Esophagus squamous epithelium (tissue), 5 donors: ENCODE results near the gene PSMB10. TPM values are rescaled to one million over a fixed set of nuclear protein-coding genes. Genes with fewer than 3 reads are reported as not detected.
"Not testable (repeated sequence)": the region's sequence is repeated elsewhere in the genome, so short reads cannot be mapped to it uniquely, and the experiment has no call there.

Source experiments
- DNase-seq: peaks from one replicate; lab custom pipeline; 2025; lab: John Stamatoyannopoulos, UW
- H3K27ac ChIP-seq, 4 donors: fragments of 200-600 bp; sonication (generic); one replicate each; pipeline ENCODE4 v1.5.1; 2016 to 2019; ENCODE audit warnings: mild to moderate bottlenecking in 1 of 4
- H3K27me3 ChIP-seq, 4 donors: fragments of 200-600 bp; sonication (generic); 1 replicate in 3 of 4; 2 replicates in 1 of 4; pipeline versions ENCODE4 v1.5.1 to v1.6.0; 2017 to 2021; ENCODE audit warnings: antibody characterized with exemption in 1 of 4
- H3K36me3 ChIP-seq, 3 donors: fragments of 200-600 bp; sonication (generic); one replicate each; pipeline ENCODE4 v1.5.1; 2016 to 2019
- H3K4me1 ChIP-seq, 3 donors: fragments of 200-600 bp; sonication (generic); one replicate each; pipeline ENCODE4 v1.5.1; 2017 to 2019
- H3K4me3 ChIP-seq, 4 donors: fragments of 200-600 bp; sonication (generic); 1 replicate in 3 of 4; 2 replicates in 1 of 4; pipeline ENCODE4 v1.5.1; 2016 to 2019; ENCODE audit warnings: mild to moderate bottlenecking in 2 of 4, moderate library complexity in 1 of 4
- H3K9me3 ChIP-seq, 3 donors: fragments of 200-600 bp; sonication (generic); one replicate each; pipeline ENCODE4 v1.5.1; 2016 to 2019
- POLR2A ChIP-seq, 4 donors: fragments of 450-650 bp; IDR thresholded peaks; one replicate each; pipeline ENCODE4 v1.6.1; 2017; ENCODE audit warnings: antibody characterized with exemption in 4 of 4, mild to moderate bottlenecking in 4 of 4, moderate library complexity in 3 of 4
- WGBS, 2 donors: methylation state at CpG; one replicate each; pipeline ENCODE4 v1.1.5; 2018; 5-methylcytosine and 5-hydroxymethylcytosine counted together
- intact Hi-C: fragments of 100-400 bp; cut with DNase I; formaldehyde crosslinking; loops from one replicate; pipeline ENCODE4 v1.15.0; 2022
- total RNA-seq, 4 donors: library from RNA; depleted of rRNA; stranded (reverse); fragments of >200 nt; gene quantifications; one replicate each; pipeline ENCODE4 v1.1.0, GENCODE V29; 2016
- TF ChIP-seq, protein P1 (sequence below), 6 experiments: fragments of 450-650 bp in 4 of 6; fragments of 200-600 bp in 2 of 6; sonication (generic) in 2 of 6; IDR thresholded peaks; one replicate each; pipeline ENCODE4 v1.5.1; 2016 to 2019; ENCODE audit warnings: antibody characterized with exemption in 6 of 6, mild to moderate bottlenecking in 4 of 6, moderate library complexity in 4 of 6
- donor health status: DM: yes; HTN: yes; CAD: no.

Gene PSMB10
- total RNA-seq, 4 donors from 2014 or later = 20.7 to 28.4 (median 25.3) TPM

DNA sequence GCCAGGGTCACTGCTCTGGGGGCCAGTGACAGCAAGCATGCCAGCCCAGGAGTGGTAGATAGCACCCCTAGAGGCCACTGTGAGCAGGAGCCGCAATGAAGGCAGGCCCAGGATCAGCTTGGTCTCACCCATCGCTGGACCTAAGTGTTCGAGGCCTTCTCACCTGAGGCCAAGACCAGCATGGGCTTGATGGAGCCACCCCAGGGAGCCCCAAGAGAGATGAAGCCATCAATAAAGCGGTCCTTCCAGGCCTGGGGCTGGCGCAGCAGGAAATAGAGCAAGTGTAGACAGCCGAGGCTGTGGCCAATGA, 5.5 kb upstream of the PSMB10 start:
- H3K4me3 ChIP-seq = no peak overlapping the region
- peaks cover 18 to 70% (median 22%) of the 10 kb centered on the region in 3 donors for H3K36me3 ChIP-seq
- peak overlapping the region in 1 of 4 donors; percentile 9 for H3K27ac ChIP-seq
- H3K27me3 ChIP-seq = no peaks in the 10 kb centered on the region
- peaks cover 2 to 63% (median 22%) of the 10 kb centered on the region in 3 donors for H3K4me1 ChIP-seq
- H3K9me3 ChIP-seq = no peaks in the 10 kb centered on the region
- intact Hi-C loops = no loop called here
- no peak for TF ChIP-seq POLR2A (IDR thresholded peaks at IDR 0.05)
- TF ChIP-seq, protein P1, sequence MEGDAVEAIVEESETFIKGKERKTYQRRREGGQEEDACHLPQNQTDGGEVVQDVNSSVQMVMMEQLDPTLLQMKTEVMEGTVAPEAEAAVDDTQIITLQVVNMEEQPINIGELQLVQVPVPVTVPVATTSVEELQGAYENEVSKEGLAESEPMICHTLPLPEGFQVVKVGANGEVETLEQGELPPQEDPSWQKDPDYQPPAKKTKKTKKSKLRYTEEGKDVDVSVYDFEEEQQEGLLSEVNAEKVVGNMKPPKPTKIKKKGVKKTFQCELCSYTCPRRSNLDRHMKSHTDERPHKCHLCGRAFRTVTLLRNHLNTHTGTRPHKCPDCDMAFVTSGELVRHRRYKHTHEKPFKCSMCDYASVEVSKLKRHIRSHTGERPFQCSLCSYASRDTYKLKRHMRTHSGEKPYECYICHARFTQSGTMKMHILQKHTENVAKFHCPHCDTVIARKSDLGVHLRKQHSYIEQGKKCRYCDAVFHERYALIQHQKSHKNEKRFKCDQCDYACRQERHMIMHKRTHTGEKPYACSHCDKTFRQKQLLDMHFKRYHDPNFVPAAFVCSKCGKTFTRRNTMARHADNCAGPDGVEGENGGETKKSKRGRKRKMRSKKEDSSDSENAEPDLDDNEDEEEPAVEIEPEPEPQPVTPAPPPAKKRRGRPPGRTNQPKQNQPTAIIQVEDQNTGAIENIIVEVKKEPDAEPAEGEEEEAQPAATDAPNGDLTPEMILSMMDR (IDR thresholded peaks at IDR 0.05) = peak; percentile 32 to 67 (median 53)
- DNase-seq = no peak
- WGBS, 2 donors = 70 to 81% methylated on average over 2 to 3 of the region's 6 CpGs

DNA sequence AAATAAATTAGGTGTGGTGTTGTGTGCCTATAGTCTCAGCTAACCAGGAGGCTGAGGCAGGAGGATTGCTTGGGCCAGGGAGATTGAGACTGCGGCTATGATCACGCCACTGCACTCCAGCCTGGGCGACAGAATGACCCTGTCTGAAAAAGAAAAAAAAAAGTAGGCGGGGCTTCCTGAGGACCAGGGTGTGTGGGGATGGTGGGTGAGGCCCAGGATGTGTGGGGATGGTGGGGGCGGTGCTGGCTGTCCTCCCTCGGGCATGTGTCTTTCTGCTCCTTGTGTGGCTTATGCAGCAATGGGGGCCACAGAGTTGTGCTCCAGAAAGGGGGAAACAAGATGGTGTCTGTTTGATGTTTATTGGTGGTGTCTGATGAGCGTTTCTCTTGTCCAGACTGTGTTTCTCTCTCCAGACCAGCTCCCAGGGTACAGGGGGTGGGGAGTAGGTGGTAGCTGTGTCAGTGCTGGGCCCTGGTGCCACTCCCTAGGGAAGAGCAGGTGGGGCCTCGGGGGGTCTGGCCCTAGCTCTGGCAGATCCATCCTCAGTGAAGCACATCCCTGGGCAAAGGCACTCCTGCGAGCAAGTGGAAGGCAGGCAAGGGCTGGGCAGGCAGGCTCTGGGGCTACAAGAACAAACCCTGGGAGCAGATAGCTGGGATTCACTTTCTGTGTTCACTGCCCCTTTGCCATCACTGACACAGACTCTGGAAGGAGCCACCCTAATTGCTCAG, 5.0 kb upstream of the PSMB10 start:
- intact Hi-C loops = no loop called here
- DNase-seq = no peak
- no peaks in the 10 kb centered on the region for H3K27me3 ChIP-seq
- H3K4me3 ChIP-seq = no peak overlapping the region
- peak overlapping the region in 2 of 4 donors; percentile 9 to 26 for H3K27ac ChIP-seq
- H3K36me3 ChIP-seq = peaks cover 15 to 65% (median 20%) of the 10 kb centered on the region in 3 donors
- H3K4me1 ChIP-seq = peaks cover 6 to 68% (median 26%) of the 10 kb centered on the region in 3 donors
- H3K9me3 ChIP-seq = no peaks in the 10 kb centered on the region
- WGBS, 2 donors = 79 to 83% methylated on average over 7 to 8 of the region's 9 CpGs
- no peak for TF ChIP-seq POLR2A (IDR thresholded peaks at IDR 0.05)
- TF ChIP-seq, protein P1 (IDR thresholded peaks at IDR 0.05) = no peak

DNA sequence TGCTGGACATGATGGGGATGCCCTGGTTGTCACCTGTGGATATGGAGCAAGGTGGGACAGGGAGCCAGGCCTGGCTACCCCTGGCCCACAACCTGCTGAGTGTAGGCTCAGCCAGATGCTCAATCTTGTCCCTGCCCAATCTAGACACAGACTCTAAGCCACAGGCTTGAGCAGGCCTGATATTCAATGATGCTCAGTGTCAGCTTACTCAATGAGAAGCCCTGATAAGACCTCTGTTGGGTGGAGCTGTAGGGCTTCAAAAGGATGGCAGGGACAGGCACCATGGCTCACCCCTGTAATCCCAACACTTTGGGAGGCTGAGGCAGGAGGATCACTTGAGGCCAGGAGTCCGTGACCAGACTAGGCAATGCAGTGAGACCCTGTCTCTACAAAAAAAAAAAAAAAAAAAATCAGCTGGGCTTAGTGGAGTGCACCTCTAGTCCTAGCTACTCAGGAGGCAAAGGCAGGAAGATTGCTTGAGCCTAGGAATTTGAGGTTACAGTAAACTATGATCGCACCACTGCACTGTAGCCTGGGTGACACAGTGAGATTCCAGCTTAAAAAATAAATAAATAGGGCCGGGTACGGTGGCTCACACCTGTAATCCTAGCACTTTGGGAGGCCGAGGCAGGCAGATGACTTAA, 3.9 kb upstream of the PSMB10 start:
- peaks cover 6 to 66% (median 26%) of the 10 kb centered on the region in 3 donors for H3K4me1 ChIP-seq
- TF ChIP-seq, protein P1 (IDR thresholded peaks at IDR 0.05) = no peak
- no peak for TF ChIP-seq POLR2A (IDR thresholded peaks at IDR 0.05)
- H3K27ac ChIP-seq = no peak overlapping the region
- H3K4me3 ChIP-seq = no peak overlapping the region
- H3K9me3 ChIP-seq = no peaks in the 10 kb centered on the region
- 82 to 91% methylated on average over 5 of the region's 5 CpGs for WGBS, 2 donors
- intact Hi-C loops = no loop called here
- DNase-seq = no peak
- peaks cover 4 to 54% (median 12%) of the 10 kb centered on the region in 3 donors for H3K36me3 ChIP-seq
- H3K27me3 ChIP-seq = no peaks in the 10 kb centered on the region

DNA sequence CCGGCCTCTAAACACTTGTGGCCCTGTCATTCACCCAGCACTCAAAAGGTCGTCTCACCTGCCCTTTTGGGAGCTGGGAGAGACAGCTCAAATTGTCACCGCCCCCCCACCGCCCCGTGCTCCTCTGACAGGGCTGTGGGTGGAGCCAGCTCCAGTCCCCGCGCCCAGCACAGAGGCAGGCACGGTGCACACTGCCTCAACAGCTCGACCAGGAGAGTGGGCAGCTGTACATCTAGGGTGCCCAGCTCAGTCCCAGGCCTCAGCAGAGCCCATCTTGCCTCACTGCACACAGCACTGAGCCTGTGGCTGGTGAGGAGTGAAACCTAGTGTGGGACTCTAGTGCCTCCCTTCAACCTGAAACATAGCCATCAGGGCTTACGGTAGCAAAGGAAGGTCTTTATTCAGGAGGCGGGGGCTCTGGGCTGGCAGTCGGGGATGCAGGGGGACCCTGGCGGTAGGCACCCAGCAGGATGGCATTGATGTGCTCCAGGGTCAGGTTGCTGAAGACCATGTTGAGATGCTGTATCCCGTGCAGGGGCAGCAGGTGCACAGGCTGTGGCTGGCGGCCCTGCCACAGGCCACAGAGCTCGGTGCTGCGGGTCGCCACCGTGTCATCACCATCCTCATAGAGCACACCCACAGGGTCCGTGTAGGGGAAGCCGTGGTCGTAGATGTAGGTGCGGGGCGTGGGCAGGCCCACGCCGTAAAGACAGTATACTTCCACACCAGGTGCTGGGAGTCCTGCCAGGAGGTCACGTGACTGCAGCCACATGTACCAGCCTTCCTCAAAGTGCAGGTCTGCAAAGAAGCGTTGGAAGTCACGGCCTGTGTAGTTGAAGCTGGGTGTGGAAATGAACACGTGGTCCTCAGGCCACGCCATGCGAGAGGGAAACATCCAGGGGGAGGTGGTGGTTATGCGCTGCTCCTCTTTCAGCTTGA, 3.1 kb upstream of the PSMB10 start:
- no peak for DNase-seq
- intact Hi-C loops = no loop called here
- TF ChIP-seq, protein P1 (IDR thresholded peaks at IDR 0.05) = no peak
- H3K36me3 ChIP-seq = peaks cover 0 to 47% (median 4%) of the 10 kb centered on the region in 3 donors
- no peaks in the 10 kb centered on the region for H3K27me3 ChIP-seq
- H3K4me3 ChIP-seq = no peak overlapping the region
- 51 to 56% methylated on average over 15 to 17 of the region's 33 CpGs for WGBS, 2 donors
- peaks cover 13 to 66% (median 29%) of the 10 kb centered on the region in 3 donors for H3K4me1 ChIP-seq
- no peak overlapping the region for H3K27ac ChIP-seq
- H3K9me3 ChIP-seq = no peaks in the 10 kb centered on the region

DNA sequence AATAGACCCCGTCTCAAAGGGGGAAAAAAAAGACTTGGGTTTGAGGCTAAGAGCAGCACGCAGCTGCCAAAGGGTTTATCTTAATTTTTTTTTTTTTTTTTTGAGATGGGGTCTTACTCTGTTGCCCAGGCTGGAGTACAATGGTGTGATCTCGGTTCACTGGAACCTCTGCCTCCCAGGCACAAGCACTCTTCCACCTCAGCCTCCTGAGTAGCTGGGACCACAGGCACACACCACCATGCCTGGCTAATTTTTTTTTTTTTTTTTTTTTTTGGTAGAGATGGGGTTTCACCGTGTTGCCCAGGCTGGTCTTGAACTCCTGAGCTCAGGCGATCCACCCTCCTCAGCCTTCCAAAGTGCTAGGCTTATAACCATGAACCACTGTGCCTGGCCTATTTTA, 1.1 kb upstream of the PSMB10 start:
- H3K27me3 ChIP-seq, intact Hi-C loops, DNase-seq, H3K4me3 ChIP-seq, H3K9me3 ChIP-seq: not testable (repeated sequence)
- 91 to 96% methylated on average over 5 of the region's 5 CpGs for WGBS, 2 donors
- Histone ChIP-seq H3K36me3 (peaks cover 0 to 41% (median 0%) of the 10 kb centered on the region in 3 donors), H3K27ac (peak overlapping the region; percentile 92 to 97 (median 96)), H3K4me1 (peaks cover 15 to 57% (median 22%) of the 10 kb centered on the region in 3 donors)
